GM21423 (cell line): ENCODE results near the gene ZNF444.
A peak's percentile ranks its signal among the peaks of the same experiment; 100 is the strongest.
"Not testable (repeated sequence)": the region's sequence is repeated elsewhere in the genome, so short reads cannot be mapped to it uniquely, and the experiment has no call there.

ENCODE experiments used
- ATAC-seq: cut with Tn5 transposase; IDR thresholded peaks from one replicate; pipeline ENCODE4 v1.9.1; 2021; ENCODE audit warnings: mild to moderate bottlenecking, moderate library complexity; ENCODE audit not compliant: unreplicated experiment

ZNF444 gene

DNA sequence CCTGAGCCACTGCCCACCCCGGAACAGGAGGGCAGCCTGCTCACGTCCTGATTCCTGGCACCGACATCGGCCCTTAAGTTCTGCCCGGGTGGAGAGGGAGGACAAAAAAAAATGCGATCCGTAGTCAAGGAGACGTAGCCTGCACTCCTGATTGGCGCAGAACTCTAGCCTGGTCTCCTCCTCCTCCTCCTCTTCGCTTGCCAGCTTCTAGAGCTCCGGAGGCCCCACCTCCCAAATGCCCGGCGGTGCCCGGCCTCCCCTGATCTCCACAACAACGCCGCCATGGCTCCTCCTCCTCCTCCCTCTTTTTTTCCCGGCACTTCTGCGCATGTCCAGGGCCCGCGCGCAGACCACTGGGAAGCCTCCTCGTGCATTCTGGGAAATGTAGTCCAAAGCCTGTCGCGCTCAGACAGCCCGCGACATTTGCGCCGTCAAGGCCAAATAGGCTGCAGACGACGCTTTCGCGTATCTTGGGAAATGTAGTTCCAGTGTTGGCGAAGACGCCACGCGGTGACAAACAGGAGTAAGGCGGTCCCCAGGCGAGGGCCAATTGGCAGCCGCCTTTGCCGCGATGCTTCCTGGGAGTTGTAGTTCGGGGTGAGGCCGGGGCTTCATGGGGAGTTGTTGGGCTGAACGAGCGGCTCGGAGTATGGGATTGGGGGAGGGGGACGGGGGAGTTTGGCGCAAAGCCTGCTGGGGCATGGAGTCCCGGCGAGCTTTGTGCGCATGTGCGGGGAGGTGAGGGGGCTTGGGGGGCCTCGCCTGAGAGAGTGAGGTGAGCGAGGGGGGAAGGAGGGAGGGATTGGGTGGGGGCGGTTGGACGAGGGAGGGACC lies at the start of gene ZNF444:
TSS of gene ZNF444 (plus strand) at position 705 of the 834 bp plus-strand sequence. CDS start 5,625 bp downstream, outside the sequence.
- peak; percentile 91 for ATAC-seq

GRCh38 chr19:56091751-56092546 lies 49.1 kb upstream of the ZNF444 start:
- no peak for ATAC-seq

GRCh38 chr19:56092685-56093631 lies 48.1 kb upstream of the ZNF444 start:
- no peak for ATAC-seq

DNA sequence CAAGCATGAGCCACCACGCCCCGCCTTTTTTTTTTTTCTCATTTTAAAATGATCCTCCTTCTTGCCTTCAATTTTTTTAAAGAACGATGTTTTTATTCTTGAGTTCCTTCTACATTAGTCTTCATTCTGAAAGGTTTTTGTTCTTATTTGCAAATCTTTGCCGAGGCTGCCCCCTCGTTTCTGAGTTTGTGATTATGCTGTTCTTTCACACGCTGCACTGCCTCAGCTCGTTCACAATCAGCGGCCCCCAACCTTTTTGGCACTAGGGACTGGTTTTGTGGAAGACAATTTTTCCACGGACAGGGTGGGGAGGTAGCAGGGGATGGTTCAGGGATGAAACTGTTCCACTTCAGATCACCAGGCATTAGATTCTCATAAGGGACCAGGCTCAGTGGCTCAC lies 46.6 kb upstream of the ZNF444 start:
- no peak for ATAC-seq

DNA sequence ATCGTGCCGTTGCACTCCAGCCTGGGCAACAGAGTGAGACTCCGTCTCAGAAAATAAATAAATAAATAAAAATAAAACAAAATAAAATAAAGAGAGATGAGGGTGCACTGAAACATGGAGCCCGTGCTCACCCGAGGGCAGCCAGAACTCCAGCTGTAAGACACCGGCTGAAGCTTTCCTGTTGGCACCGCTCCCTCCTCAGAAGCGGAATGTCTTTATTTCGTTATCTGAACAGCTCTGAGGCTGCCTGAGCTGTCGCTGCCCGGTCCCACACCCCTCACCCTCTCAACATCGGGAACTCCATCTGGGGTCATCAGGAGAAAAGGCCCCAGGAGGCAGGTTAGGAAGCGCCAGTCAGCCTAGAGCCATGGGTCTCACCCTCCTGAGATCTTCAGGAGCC lies 44.4 kb upstream of the ZNF444 start:
- ATAC-seq = no peak

DNA sequence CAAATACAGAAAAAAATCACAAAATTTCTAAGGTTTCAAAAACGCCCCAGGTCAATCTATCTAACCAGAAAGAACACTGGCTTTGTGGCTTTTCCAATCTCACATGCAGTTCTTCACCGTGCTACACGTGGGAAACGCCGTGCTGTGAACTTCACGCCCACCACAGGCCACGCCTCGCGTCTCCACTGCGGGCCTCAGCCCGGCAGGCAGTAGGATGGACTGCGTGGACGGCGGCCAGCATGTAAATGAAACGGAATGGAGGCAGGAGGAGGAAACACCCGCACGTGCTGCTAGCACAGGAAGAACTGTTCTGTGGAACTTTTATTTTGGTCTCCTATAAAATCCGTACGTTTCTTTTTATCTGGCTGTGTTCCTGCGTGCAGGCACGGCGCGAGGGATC lies 43.8 kb upstream of the ZNF444 start:
- no peak for ATAC-seq

DNA sequence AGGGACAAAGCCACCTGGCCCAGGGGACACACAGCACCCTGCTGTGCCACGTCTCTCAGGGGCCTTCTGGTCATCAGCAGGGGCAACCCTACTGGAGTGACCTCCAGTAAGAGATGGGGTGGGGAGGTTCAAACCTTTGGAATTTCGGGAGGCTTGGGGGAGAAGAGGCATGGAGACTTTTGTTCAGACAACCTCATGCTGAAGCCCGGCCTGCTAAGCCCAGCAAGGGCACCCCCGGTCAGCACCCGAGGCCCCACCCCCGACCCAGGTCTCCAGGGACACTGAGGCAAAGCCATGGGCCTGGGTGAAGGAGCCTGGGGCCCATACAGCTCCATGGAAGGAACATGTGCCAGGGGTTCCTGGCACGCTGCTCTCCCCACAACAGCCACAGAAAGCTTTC lies 43.3 kb upstream of the ZNF444 start:
- ATAC-seq = no peak

DNA sequence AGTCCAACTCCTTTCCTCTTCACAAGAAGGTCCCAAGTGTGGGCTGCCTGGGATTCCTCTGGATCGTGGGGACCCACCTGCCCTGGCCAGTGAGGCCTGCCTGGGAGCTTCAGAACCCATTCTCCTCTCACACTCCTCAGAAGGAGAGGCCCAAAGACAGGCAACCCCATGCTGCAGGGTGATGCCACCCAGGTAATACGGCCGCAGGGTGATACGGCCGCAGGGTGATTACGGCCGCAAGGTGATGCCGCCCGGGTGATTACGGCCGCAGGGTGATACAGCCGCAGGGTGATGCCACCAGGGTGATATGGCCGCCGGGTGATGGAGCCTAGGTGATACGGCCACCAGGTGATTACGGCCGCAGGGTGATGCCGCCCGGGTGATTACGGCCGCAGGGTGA lies 42.9 kb upstream of the ZNF444 start:
- ATAC-seq = not testable (repeated sequence)

DNA sequence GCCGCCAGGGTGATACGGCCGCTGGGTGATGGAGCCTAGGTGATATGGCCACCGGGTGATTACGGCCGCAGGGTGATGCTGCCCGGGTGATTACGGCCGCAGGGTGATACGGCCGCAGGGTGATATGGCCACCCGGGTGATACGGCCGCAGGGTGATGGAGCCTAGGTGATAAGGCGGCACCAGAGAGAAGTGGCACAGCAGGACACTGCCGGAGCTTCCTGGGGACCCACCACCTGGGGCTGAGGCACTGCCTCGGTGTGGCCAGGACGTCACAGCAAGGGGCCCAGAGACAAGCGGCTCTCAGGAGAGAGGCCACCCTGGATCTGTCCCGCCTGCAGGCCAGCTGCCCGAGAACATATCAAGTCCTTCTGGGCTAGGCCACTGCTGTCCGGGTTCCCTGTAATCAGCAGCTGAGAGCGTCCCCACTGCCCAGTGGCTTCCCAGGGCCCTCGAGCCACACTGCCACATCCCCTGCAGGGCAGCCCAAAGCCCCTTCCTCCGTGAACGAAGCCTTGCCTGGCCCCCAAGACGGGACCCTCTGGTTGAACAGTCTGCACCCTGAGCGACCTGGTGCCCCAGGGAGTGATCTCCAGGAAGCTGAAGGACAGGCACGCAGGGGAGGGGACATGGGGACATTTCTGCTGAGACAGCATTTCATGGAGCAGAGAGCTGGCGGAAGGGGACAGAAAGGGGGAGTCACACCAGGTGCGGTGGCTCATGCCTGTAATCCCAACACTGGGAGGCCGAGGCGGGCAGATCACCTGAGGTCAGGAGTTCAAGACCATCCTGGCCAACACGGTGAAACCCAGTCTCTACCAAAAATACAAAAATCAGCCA lies 42.1 kb upstream of the ZNF444 start:
- ATAC-seq = no peak

- ATAC-seq = no peak
Observed at GRCh38 chr19:56099638-56100539, 41.2 kb upstream of the ZNF444 start.

- no peak for ATAC-seq
Observed at GRCh38 chr19:56101095-56101494, 40.0 kb upstream of the ZNF444 start.

DNA sequence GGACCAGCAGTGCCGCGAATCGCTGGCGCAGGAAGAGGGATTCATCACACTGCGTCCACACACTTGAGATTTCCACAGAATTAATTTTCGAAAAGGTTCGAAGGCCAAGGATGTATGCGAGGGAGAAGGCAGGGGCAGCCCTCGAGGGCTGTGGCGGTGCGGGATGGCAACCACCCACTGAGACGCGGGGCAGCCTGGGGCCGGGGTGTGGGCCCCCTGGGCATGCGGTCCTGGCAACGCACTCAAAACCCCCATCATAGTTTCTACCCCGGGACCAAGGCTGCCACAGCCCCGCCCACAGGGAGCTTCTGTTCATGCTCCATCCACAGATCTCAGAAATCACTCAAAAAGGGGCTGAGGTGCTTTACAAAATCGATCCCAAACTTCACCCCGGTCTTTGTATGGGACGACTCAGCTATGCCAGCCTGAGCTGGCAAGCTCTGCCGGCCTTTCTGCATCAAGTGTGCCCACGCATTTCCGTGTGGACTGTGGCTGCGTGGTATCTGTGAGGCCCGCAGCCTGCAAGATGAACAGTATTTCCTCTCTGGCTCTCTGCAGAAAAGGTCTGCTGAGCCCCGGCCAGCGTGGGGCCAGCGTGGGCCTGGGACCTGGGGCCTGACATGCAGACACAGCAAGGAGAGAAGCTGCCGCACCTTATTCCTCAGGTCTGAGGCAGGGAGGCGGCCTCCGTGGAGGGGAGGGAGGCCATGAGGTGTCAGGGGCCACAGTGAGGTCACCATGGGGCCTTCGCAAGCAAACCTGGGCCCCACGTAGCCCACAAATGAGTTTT lies 39.1 kb upstream of the ZNF444 start:
- no peak for ATAC-seq

GRCh38 chr19:56103027-56103614 lies 38.0 kb upstream of the ZNF444 start:
- no peak for ATAC-seq

- no peak for ATAC-seq
Observed at GRCh38 chr19:56104423-56104822, 36.7 kb upstream of the ZNF444 start.

- ATAC-seq = no peak
Observed at GRCh38 chr19:56105090-56105701, 35.9 kb upstream of the ZNF444 start.

GRCh38 chr19:56105831-56106396 lies 35.2 kb upstream of the ZNF444 start:
- not testable (repeated sequence) for ATAC-seq

- no peak for ATAC-seq
Observed at GRCh38 chr19:56106397-56106849, 34.7 kb upstream of the ZNF444 start.
